ENCODE results near the gene ITLN1.

GRCh38 chr1:160924791-160925651, 40.0 kb upstream of the ITLN1 start:
- no peak for TF ChIP-seq CTCF (IDR thresholded peaks at IDR 0.05)
- no peak for TF ChIP-seq POLR2A (IDR thresholded peaks at IDR 0.05)
- no peak for TF ChIP-seq POLR2AphosphoS5 (IDR thresholded peaks at IDR 0.05)

All from transverse colon (tissue), 4 donors.